Right lobe of liver (tissue), 6 donors: ENCODE measurements around the gene HOXB3. TPM values are rescaled to one million over a fixed set of nuclear protein-coding genes. Genes with fewer than 3 reads are reported as not detected.

Source experiments
- ATAC-seq, 4 donors: fragments of 200-7000 bp; cut with Tn5 transposase; one replicate each; pipeline ENCODE4 v1.9.1; 2020; ENCODE audit warnings: mild to moderate bottlenecking in 4 of 4, moderate library complexity in 4 of 4
- DNase-seq, 3 donors: peaks; one replicate each; pipeline ENCODE4 v3.0.0-alpha.2; 2020
- H3K27ac ChIP-seq, 3 donors: fragments of 200-600 bp; one replicate each; pipeline ENCODE4 v1.8.0; 2022
- H3K27me3 ChIP-seq, 2 donors: fragments of 200-600 bp; one replicate each; pipeline ENCODE4 v1.8.0; 2022
- H3K36me3 ChIP-seq, 4 donors: fragments of 200-600 bp; sonication (generic) in 1 of 4; one replicate each; pipeline versions ENCODE4 v1.5.1 to v1.8.0; 2017 to 2022; ENCODE audit warnings: control low read depth in 1 of 4
- H3K4me1 ChIP-seq, 4 donors: fragments of 200-600 bp; sonication (generic) in 1 of 4; one replicate each; pipeline versions ENCODE4 v1.5.1 to v1.8.0; 2017 to 2022; ENCODE audit warnings: control low read depth in 1 of 4
- H3K4me3 ChIP-seq, 3 donors: fragments of 200-600 bp; one replicate each; pipeline ENCODE4 v1.8.0; 2022
- H3K9me3 ChIP-seq, 4 donors: fragments of 200-600 bp; sonication (generic) in 1 of 4; one replicate each; pipeline versions ENCODE4 v1.5.1 to v1.8.0; 2017 to 2022; ENCODE audit warnings: control low read depth in 1 of 4
- POLR2A ChIP-seq: fragments of 450-650 bp; IDR thresholded peaks from one replicate; pipeline ENCODE4 v1.6.1; 2017; ENCODE audit warnings: antibody characterized with exemption, mild to moderate bottlenecking
- WGBS: methylation state at CpG from one replicate; pipeline ENCODE4 v1.1.6; 2018; ENCODE audit warnings: low coverage, low lambda C conversion rate; ENCODE audit not compliant: insufficient coverage; ENCODE audit errors: missing lambda C conversion rate; 5-methylcytosine and 5-hydroxymethylcytosine counted together
- intact Hi-C, 2 donors: fragments of 100-400 bp; cut with DNase I; formaldehyde crosslinking; loops; one replicate each; pipeline versions ENCODE4 v1.11.2 to v1.14.1; 2022
- total RNA-seq, 6 experiments: library from RNA; depleted of rRNA in 2 of 6; stranded (reverse); fragments of >200 nt in 2 of 6; fragmentation: NEBNext Ultra II Directional in 3 of 6; extraction: Animal tissue kit (Norgen Biotek cat#: 25700) in 3 of 6; gene quantifications; one replicate each; pipeline versions ENCODE4 v1.1.0 to v1.2.4, GENCODE V29; 2016 to 2023
- TF ChIP-seq, protein P1 (sequence below), 4 donors: fragments of 200-600 bp in 3 of 4; fragments of 450-650 bp in 1 of 4; IDR thresholded peaks; one replicate each; pipeline versions ENCODE4 v1.5.1 to v1.8.0; 2016 to 2022; ENCODE audit warnings: antibody characterized with exemption in 4 of 4, mild to moderate bottlenecking in 2 of 4
- donor health status: DM: no; HTN: yes; CAD: no.
- donor health status: DM: no; HTN: no; CAD: no.
- donor health status: DM: no; HTN: no; CAD: no.
- donor health status: DM: no; HTN: yes; CAD: no.
- donor health status: DM: no; HTN: yes; CAD: no.

Gene HOXB3
- total RNA-seq, 6 experiments from 2014 or later, result 0.99 to 3.2 (median 2.6) TPM

DNA sequence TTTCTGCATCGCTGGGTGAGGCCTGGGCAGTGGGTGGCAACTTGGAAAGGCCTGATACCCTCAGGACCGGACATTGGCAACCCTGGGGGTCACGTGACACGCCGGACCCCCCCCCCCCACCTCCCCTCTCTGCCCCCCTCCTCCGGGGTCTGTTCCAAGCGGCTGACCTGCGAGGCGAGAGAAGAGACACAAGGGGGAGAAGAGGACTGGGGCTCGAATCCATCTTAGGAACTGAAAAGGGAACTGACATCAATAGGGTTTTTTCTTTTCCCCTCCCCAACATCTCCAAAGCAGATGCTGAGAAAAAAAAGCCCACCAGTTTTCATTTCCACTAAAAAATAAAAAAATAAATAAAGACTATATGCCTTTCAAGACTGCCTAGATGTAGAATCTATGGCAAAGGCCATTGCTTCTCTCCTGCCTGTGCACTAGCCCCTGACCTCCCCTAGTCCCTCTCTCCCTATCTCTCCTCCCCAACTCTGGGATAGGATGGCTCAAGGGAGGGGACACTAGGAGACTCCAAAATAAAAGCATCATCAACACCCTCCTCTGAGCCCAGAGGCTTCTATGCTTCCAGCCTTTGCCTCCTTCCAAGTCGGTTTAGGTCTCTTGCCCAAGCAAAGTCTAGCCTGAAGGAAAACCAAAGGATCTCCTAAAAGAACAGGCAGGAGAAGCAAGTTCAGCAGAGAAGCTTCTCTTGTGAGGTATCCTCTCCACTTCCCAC lies 37.4 kb downstream of the HOXB3 start:
- no peaks in the 10 kb centered on the region for H3K27me3 ChIP-seq
- intact Hi-C loops, result no loop called here
- no peak for DNase-seq
- TF ChIP-seq, protein P1, sequence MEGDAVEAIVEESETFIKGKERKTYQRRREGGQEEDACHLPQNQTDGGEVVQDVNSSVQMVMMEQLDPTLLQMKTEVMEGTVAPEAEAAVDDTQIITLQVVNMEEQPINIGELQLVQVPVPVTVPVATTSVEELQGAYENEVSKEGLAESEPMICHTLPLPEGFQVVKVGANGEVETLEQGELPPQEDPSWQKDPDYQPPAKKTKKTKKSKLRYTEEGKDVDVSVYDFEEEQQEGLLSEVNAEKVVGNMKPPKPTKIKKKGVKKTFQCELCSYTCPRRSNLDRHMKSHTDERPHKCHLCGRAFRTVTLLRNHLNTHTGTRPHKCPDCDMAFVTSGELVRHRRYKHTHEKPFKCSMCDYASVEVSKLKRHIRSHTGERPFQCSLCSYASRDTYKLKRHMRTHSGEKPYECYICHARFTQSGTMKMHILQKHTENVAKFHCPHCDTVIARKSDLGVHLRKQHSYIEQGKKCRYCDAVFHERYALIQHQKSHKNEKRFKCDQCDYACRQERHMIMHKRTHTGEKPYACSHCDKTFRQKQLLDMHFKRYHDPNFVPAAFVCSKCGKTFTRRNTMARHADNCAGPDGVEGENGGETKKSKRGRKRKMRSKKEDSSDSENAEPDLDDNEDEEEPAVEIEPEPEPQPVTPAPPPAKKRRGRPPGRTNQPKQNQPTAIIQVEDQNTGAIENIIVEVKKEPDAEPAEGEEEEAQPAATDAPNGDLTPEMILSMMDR (IDR thresholded peaks at IDR 0.05), result no peak
- no peak for TF ChIP-seq POLR2A
- no peaks in the 10 kb centered on the region for H3K36me3 ChIP-seq
- no peaks in the 10 kb centered on the region for H3K9me3 ChIP-seq
- no peak overlapping the region for H3K4me3 ChIP-seq
- no peak for ATAC-seq
- H3K27ac ChIP-seq, result peak overlapping the region in 1 of 3 donors; percentile 24
- WGBS, result 19% methylated on average over 4 of the region's 11 CpGs
- H3K4me1 ChIP-seq, result peaks cover 0 to 2% (median 0%) of the 10 kb centered on the region in 4 donors

DNA sequence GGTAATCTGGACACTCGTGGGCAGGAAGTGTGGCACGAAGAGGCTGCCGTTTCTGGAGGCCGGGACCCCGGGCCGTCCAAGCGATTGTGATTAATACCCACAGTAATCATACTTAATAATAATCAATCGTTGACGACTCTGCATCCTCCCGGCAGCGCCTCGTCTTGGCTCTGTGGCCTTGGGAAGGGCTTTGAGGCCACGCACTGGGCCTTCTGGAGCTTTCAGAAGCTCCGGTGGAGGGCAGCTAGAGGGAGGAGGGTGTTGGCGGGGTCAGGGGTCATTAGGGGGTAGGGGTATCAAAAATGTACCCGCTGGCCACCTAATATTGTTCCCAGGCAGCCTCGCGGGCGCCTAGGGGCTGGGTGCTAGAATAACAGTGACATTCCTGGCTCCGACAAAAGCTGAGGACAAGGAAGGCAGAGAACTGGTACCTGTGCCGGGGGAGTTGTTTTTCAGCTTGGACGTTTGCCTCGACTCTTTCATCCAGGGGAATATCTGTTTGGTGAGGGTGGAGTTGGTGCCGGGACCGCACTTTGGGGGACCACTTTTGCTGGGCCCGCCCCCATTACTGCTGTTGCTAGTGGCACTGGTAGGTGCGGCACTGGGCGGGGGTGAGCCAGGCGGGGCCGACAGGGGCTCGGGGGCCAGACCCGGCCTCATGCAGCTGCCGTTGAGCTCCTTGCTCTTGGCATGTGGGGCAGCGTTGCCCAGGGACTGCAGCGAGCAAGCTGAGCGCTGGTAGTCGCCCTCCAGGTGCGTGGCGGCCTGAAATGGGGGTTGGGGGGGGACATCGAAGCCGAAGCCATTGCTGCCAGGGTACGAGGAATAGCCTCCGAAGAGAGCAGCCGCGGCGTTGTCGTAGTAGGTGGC lies 38.2 kb downstream of the HOXB3 start:
- intact Hi-C loops, result no loop called here
- TF ChIP-seq POLR2A, result no peak
- TF ChIP-seq, protein P1 (IDR thresholded peaks at IDR 0.05), result no peak
- H3K27me3 ChIP-seq, result no peaks in the 10 kb centered on the region
- no peaks in the 10 kb centered on the region for H3K36me3 ChIP-seq
- WGBS, result 33% methylated on average over 23 of the region's 47 CpGs
- H3K27ac ChIP-seq, result no peak overlapping the region
- H3K4me3 ChIP-seq, result no peak overlapping the region
- DNase-seq (no peak), ATAC-seq (no peak)
- peaks cover 0 to 6% (median 0%) of the 10 kb centered on the region in 4 donors for H3K4me1 ChIP-seq
- no peaks in the 10 kb centered on the region for H3K9me3 ChIP-seq

DNA sequence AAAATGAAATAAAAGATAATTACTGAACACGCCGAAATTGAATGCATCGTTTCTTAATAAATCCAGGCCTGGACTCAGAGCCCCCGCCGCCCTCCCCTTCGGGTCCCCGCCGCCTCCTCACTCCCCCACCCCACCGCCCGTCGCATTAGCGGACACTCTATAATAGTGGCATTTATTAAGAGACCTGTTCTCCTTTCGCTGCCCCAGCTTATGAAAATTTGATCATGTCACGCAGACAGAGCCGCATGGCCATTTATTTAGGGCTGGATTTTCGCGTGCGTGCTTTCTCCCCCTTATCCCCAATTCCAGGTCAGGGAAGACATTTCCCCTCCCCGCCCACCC lies 38.9 kb downstream of the HOXB3 start:
- Histone ChIP-seq H3K4me1 (peaks cover 0 to 6% (median 0%) of the 10 kb centered on the region in 4 donors), H3K27ac (no peak overlapping the region), H3K36me3 (no peaks in the 10 kb centered on the region), H3K4me3 (no peak overlapping the region), H3K27me3 (no peaks in the 10 kb centered on the region), H3K9me3 (no peaks in the 10 kb centered on the region)
- intact Hi-C loops, result no loop called here
- DNase-seq (no peak), ATAC-seq (no peak)
- 37% methylated on average over 14 of the region's 19 CpGs for WGBS
- no peak for TF ChIP-seq POLR2A
- TF ChIP-seq, protein P1 (IDR thresholded peaks at IDR 0.05), result no peak

DNA sequence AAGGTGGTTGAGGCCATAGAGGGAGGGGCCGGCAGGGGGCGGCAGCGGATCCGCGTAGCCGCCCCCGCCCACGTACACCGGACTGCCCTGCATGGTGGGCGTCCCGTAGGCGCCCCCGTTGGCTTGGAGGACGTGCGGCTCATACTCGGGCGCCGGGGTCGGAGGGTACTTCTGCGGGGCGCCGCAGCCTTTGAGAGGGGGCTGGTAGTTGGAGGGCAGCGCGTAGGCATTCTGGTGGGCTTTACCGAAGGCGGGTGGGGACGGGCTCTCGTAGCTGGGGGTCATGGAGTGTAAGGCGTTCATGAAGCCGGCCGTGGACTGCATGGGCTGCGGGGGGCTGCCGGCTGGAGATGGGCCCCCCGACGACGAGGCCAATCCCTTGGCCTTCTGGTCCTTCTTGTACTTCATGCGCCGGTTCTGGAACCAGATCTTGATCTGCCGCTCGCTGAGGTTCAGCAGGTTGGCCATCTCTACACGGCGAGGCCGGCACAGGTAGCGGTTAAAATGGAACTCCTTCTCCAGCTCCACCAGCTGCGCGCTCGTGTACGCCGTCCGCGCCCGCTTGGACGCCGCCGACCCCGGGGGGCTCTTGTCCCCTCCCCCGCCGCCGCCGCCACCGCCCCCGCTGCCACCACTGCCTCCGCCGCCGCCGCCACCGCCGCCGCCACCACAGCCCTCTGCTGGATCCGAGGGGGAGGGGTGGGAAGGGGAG lies 39.4 kb downstream of the HOXB3 start:
- ATAC-seq (peak in 1 of 4 donors; percentile 10), DNase-seq (no peak)
- no peaks in the 10 kb centered on the region for H3K9me3 ChIP-seq
- H3K4me3 ChIP-seq, result no peak overlapping the region
- H3K27me3 ChIP-seq, result no peaks in the 10 kb centered on the region
- WGBS, result 20% methylated on average over 6 of the region's 70 CpGs
- no peak overlapping the region for H3K27ac ChIP-seq
- H3K4me1 ChIP-seq, result peaks cover 0 to 6% (median 0%) of the 10 kb centered on the region in 4 donors
- no peak for TF ChIP-seq POLR2A
- TF ChIP-seq, protein P1 (IDR thresholded peaks at IDR 0.05), result no peak
- intact Hi-C loops, result no loop called here
- no peaks in the 10 kb centered on the region for H3K36me3 ChIP-seq
